Activated CD8-positive, alpha-beta T cell treated with anti-CD3 and anti-CD28 coated beads for 36 hours (primary cell): ENCODE results near the gene PDHX. TPM values are rescaled to one million over a fixed set of nuclear protein-coding genes. Genes with fewer than 3 reads are reported as not detected.

Experiments used
- ATAC-seq: fragments of 200-7000 bp; cut with Tn5 transposase; one replicate; pipeline ENCODE4 v1.10.0; 2021; ENCODE audit warnings: mild to moderate bottlenecking, moderate library complexity
- CTCF ChIA-PET: fragments of 350-600 bp; sonication (Branson Sonifier 250); formaldehyde crosslinking; loops from one replicate; lab custom pipeline; 2021; ENCODE audit warnings: antibody characterized with exemption; lab: Charles Lee
- POLR2A ChIA-PET: fragments of 350-600 bp; sonication (Branson Sonifier 250); formaldehyde crosslinking; loops from one replicate; lab custom pipeline; 2021; ENCODE audit warnings: antibody characterized with exemption; lab: Charles Lee
- DNase-seq: peaks from one replicate; pipeline ENCODE4 v3.0.0-alpha.2; 2020
- H3K27ac Mint-ChIP-seq: one replicate; pipeline ENCODE4 v1.8.0; 2021; ENCODE audit warnings: mild to moderate bottlenecking, mixed read lengths
- H3K27me3 Mint-ChIP-seq: one replicate; pipeline ENCODE4 v1.8.0; 2021; ENCODE audit warnings: mixed read lengths
- H3K36me3 Mint-ChIP-seq: one replicate; pipeline ENCODE4 v1.8.0; 2021; ENCODE audit warnings: low read depth, mixed read lengths
- H3K4me1 Mint-ChIP-seq: one replicate; pipeline ENCODE4 v1.8.0; 2021; ENCODE audit warnings: low read depth, mixed read lengths
- H3K4me3 Mint-ChIP-seq: one replicate; pipeline ENCODE4 v1.8.0; 2021; ENCODE audit warnings: mild to moderate bottlenecking, moderate library complexity, mixed read lengths
- H3K9me3 Mint-ChIP-seq: one replicate; pipeline ENCODE4 v1.8.0; 2021; ENCODE audit warnings: mixed read lengths
- CTCF ChIP-seq: fragments of 200-600 bp; IDR thresholded peaks from one replicate; pipeline ENCODE4 v1.8.0; 2022; ENCODE audit warnings: antibody characterized with exemption, mild to moderate bottlenecking
- intact Hi-C: fragments of 100-400 bp; cut with micrococcal nuclease; formaldehyde crosslinking; loops from one replicate; pipeline ENCODE4 v1.10.0; 2022
- total RNA-seq, 2 experiments: library from RNA; stranded (reverse); gene quantifications; one replicate each; pipeline ENCODE4 v1.2.3, GENCODE V29; 2021

PDHX gene
- total RNA-seq, 2 experiments from 2014 or later = 37.1 to 37.4 TPM

- ATAC-seq = no peak
- POLR2A ChIA-PET = no interaction called here
- H3K27ac Mint-ChIP-seq = no peak overlapping the region
- intact Hi-C loops = no loop called here
- no peak overlapping the region for H3K4me3 Mint-ChIP-seq
- no peak for DNase-seq
- no peak for TF ChIP-seq CTCF
- peaks cover 7% of the 10 kb centered on the region for H3K36me3 Mint-ChIP-seq
- no peaks in the 10 kb centered on the region for H3K27me3 Mint-ChIP-seq
- no peaks in the 10 kb centered on the region for H3K9me3 Mint-ChIP-seq
- CTCF ChIA-PET = interaction anchor here (1.2 kb wide), 1 partner anchor 31 kb away, joined by 3 read pairs; no protein-coding TSS in a partner anchor
- peaks cover 7% of the 10 kb centered on the region for H3K4me1 Mint-ChIP-seq
Measured at GRCh38 chr11:34957606-34958005, 41.2 kb downstream of the PDHX start.

DNA sequence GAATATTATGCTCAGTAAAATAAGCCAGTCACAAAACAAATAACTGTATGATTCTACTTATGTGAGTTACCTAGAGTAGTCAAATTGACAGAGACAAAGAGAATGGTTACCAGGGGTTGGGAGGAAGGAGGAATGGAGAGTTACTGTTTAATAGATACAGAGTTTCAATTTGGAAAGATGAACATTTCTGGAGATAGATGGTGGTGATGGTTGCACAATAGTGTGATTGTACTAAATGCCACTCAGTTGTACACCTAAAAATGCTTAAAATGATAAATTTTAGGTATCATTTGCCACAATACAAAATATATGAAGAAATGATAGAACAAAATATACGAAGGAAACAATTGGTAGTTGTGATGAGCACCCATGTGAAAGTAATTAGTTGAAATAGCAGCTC lies 43.4 kb downstream of the PDHX start:
- DNase-seq (no peak), ATAC-seq (no peak)
- Mint-ChIP-seq H3K27ac (no peak overlapping the region), H3K36me3 (peaks cover 4% of the 10 kb centered on the region), H3K27me3 (no peaks in the 10 kb centered on the region), H3K4me3 (no peak overlapping the region), H3K4me1 (peaks cover 2% of the 10 kb centered on the region), H3K9me3 (no peaks in the 10 kb centered on the region)
- ChIA-PET CTCF (interaction anchor here (1.1 to 1.2 kb wide), 2 partner anchors 21 to 33 kb away, joined by 3 to 4 read pairs; no protein-coding TSS in a partner anchor), POLR2A (no interaction called here)
- no peak for TF ChIP-seq CTCF
- intact Hi-C loops = no loop called here

GRCh38 chr11:34960277-34960676 lies 43.9 kb downstream of the PDHX start:
- intact Hi-C loops = no loop called here
- ATAC-seq (no peak), DNase-seq (no peak)
- TF ChIP-seq CTCF = no peak
- Mint-ChIP-seq H3K36me3 (peaks cover 4% of the 10 kb centered on the region), H3K9me3 (no peaks in the 10 kb centered on the region), H3K4me3 (no peak overlapping the region), H3K27ac (no peak overlapping the region), H3K4me1 (no peaks in the 10 kb centered on the region), H3K27me3 (no peaks in the 10 kb centered on the region)
- CTCF ChIA-PET = interaction anchor here (1.1 to 1.2 kb wide), 2 partner anchors 22 to 34 kb away, joined by 3 to 4 read pairs; no protein-coding TSS in a partner anchor
- POLR2A ChIA-PET = no interaction called here

DNA sequence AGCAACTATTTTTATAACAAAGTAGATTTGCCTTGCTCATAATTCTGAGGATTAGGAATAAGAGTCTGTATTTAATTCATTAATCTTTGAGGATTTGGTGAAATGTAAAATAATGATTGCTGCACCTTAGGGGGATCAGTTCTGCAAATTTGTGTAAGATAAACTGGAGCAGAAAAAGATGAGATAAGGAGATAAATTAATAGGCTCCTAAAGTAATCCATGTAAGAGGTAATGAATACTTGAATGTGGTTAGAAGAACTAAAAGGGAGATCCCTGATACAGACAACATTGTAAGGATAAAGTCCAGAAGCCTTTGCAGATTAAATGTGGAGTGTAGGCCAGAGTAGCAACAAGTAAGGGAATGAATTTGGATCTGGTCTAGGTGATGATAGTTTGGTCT lies 45.6 kb downstream of the PDHX start:
- intact Hi-C loops = no loop called here
- no peak for ATAC-seq
- H3K4me1 Mint-ChIP-seq = no peaks in the 10 kb centered on the region
- POLR2A ChIA-PET = no interaction called here
- no peak overlapping the region for H3K4me3 Mint-ChIP-seq
- H3K36me3 Mint-ChIP-seq = peaks cover 7% of the 10 kb centered on the region
- H3K27me3 Mint-ChIP-seq = no peaks in the 10 kb centered on the region
- no peak overlapping the region for H3K27ac Mint-ChIP-seq
- no peak for TF ChIP-seq CTCF
- no peak for DNase-seq
- CTCF ChIA-PET = no interaction called here
- no peaks in the 10 kb centered on the region for H3K9me3 Mint-ChIP-seq

GRCh38 chr11:34963351-34963750 lies 46.9 kb downstream of the PDHX start:
- Mint-ChIP-seq H3K27me3 (no peaks in the 10 kb centered on the region), H3K27ac (no peak overlapping the region), H3K4me1 (no peaks in the 10 kb centered on the region), H3K4me3 (no peak overlapping the region), H3K36me3 (peaks cover 11% of the 10 kb centered on the region), H3K9me3 (no peaks in the 10 kb centered on the region)
- ATAC-seq (no peak), DNase-seq (no peak)
- ChIA-PET CTCF (interaction anchor here (0.6 kb wide), 1 partner anchor 33 kb away, joined by 4 read pairs; no protein-coding TSS in a partner anchor), POLR2A (interaction anchor here (1.4 kb wide), 1 partner anchor 183 kb away, joined by 3 read pairs; no protein-coding TSS in a partner anchor)
- TF ChIP-seq CTCF = no peak
- intact Hi-C loops = no loop called here
